Mucosa of descending colon (tissue), 3 donors: Measurements from ENCODE around the gene KCNB1. TPM values are rescaled to one million over a fixed set of nuclear protein-coding genes. Genes with fewer than 3 reads are reported as not detected.

Experiments used
- ATAC-seq: fragments of 200-7000 bp; cut with Tn5 transposase; one replicate; pipeline ENCODE4 v1.9.1; 2020; ENCODE audit warnings: mild to moderate bottlenecking, moderate library complexity
- DNase-seq, 3 donors: peaks; one replicate each; pipeline ENCODE4 v3.0.0-alpha.2; 2020
- H3K36me3 ChIP-seq: fragments of 200-600 bp; one replicate; pipeline ENCODE4 v1.8.0; 2021; ENCODE audit warnings: low read depth, mild to moderate bottlenecking
- H3K4me1 ChIP-seq: fragments of 200-600 bp; one replicate; pipeline ENCODE4 v1.8.0; 2021; ENCODE audit warnings: low read depth, mild to moderate bottlenecking
- H3K4me3 ChIP-seq: fragments of 200-600 bp; one replicate; pipeline ENCODE4 v1.8.0; 2021; ENCODE audit warnings: mild to moderate bottlenecking
- H3K9me3 ChIP-seq: fragments of 200-600 bp; one replicate; pipeline ENCODE4 v1.8.0; 2021; ENCODE audit warnings: mild to moderate bottlenecking
- CTCF ChIP-seq: fragments of 200-600 bp; IDR thresholded peaks from one replicate; pipeline ENCODE4 v1.8.0; 2022; ENCODE audit warnings: antibody characterized with exemption, mild to moderate bottlenecking
- intact Hi-C, 2 donors: fragments of 100-400 bp; cut with DNase I in 1 of 2; cut with micrococcal nuclease in 1 of 2; formaldehyde crosslinking; loops; one replicate each; pipeline versions ENCODE4 v1.11.0 to v1.11.1; 2022; cut with DNase I, micrococcal nuclease
- total RNA-seq, 3 donors: library from RNA; stranded (reverse); fragmentation: NEBNext Ultra II Directional in 2 of 3; extraction: Animal tissue kit (Norgen Biotek cat#: 25700) in 2 of 3; gene quantifications; one replicate each; pipeline versions ENCODE4 v1.2.1 to v1.2.4, GENCODE V29; 2021 to 2023
- donor health status: DM: no; HTN: no; CAD: no; lungs with moderate emphysema.
- donor health status: DM: no; HTN: no; CAD: no.
- donor health status: DM: no; HTN: yes; CAD: no.

Gene KCNB1
- total RNA-seq, 3 donors from 2014 or later = 0.46 to 14.6 (median 2.3) TPM

- no peaks in the 10 kb centered on the region for H3K9me3 ChIP-seq
- TF ChIP-seq CTCF = no peak
- ATAC-seq (peak; percentile 20), DNase-seq (peak in 1 of 3 donors; percentile 24)
- intact Hi-C loops = no loop called here
- H3K4me1 ChIP-seq = no peaks in the 10 kb centered on the region
- no peaks in the 10 kb centered on the region for H3K36me3 ChIP-seq
- no peak overlapping the region for H3K4me3 ChIP-seq
These were observed 87.3 kb downstream of the KCNB1 start for GRCh38 chr20:49395183-49395582.

GRCh38 chr20:49394757-49395156 is 87.7 kb downstream of the KCNB1 start:
- Histone ChIP-seq H3K4me1 (no peaks in the 10 kb centered on the region), H3K9me3 (no peaks in the 10 kb centered on the region), H3K4me3 (no peak overlapping the region), H3K36me3 (no peaks in the 10 kb centered on the region)
- intact Hi-C loops = no loop called here
- ATAC-seq (no peak), DNase-seq (no peak)
- no peak for TF ChIP-seq CTCF

GRCh38 chr20:49394264-49394663 is 88.2 kb downstream of the KCNB1 start:
- Histone ChIP-seq H3K36me3 (no peaks in the 10 kb centered on the region), H3K4me1 (no peaks in the 10 kb centered on the region), H3K9me3 (no peaks in the 10 kb centered on the region), H3K4me3 (no peak overlapping the region)
- ATAC-seq = no peak
- DNase-seq = no peak
- TF ChIP-seq CTCF = no peak
- intact Hi-C loops = no loop called here

- H3K9me3 ChIP-seq = no peaks in the 10 kb centered on the region
- intact Hi-C loops = no loop called here
- no peak for ATAC-seq
- DNase-seq = no peak
- H3K4me1 ChIP-seq = no peaks in the 10 kb centered on the region
- no peaks in the 10 kb centered on the region for H3K36me3 ChIP-seq
- TF ChIP-seq CTCF = no peak
- no peak overlapping the region for H3K4me3 ChIP-seq
These were observed 88.7 kb downstream of the KCNB1 start for GRCh38 chr20:49393803-49394202.

GRCh38 chr20:49392745-49393144 is 89.7 kb downstream of the KCNB1 start:
- DNase-seq (no peak), ATAC-seq (no peak)
- Histone ChIP-seq H3K36me3 (no peaks in the 10 kb centered on the region), H3K4me1 (no peaks in the 10 kb centered on the region), H3K4me3 (no peak overlapping the region), H3K9me3 (no peaks in the 10 kb centered on the region)
- intact Hi-C loops = no loop called here
- TF ChIP-seq CTCF = no peak
